Stimulated activated CD8-positive, alpha-beta memory T cell treated with anti-CD3 and anti-CD28 coated beads, Interleukin-7, amount 100 ng/mL, for 1 hour (primary cell): ENCODE measurements around the gene EXOC4.
"Not testable (repeated sequence)": the region's sequence is repeated elsewhere in the genome, so short reads cannot be mapped to it uniquely, and the experiment has no call there.

Experiments used
- DNase-seq, 2 donors: peaks; one replicate each; pipeline ENCODE4 v3.0.0-alpha.2; 2020; ENCODE audit warnings: low read depth in 2 of 2

Gene EXOC4

DNA sequence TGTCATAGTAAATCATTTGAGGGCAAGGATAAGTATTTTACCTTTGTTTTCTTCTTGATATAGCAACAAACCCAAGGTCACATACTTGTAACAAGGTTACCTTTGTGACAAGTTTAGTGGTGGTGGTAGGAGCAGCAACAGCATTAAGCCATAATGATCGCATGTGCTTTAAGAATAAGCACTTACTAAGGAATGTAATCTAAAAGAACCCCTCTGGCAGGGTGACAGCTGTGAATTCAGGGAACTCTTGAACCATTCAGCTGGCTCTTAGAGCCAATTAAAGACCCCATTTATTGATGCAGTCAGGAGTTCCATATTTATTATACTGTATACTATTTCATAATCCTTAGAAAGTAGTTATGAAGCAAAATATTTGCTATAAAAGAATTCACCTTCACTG lies 370.8 kb downstream of the EXOC4 start:
- DNase-seq, result no peak

DNA sequence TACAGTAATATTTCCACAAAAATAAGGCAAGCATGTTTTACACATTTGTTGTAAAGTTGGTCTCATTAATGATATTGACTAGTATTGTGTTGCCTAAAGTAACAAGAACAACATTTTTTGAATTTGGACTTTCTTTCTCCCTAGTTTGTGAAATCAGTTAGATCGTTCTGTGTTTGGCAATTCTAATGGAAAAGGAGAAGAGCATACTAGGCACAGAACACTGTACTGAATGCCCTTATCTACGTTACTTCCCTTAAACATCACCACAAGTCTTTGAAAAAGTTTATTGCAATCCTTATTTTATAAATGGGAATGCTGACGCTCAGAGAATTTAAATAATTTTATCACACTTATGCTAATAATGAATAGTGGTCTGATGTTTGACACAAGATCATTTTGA lies 372.2 kb downstream of the EXOC4 start:
- no peak for DNase-seq

DNA sequence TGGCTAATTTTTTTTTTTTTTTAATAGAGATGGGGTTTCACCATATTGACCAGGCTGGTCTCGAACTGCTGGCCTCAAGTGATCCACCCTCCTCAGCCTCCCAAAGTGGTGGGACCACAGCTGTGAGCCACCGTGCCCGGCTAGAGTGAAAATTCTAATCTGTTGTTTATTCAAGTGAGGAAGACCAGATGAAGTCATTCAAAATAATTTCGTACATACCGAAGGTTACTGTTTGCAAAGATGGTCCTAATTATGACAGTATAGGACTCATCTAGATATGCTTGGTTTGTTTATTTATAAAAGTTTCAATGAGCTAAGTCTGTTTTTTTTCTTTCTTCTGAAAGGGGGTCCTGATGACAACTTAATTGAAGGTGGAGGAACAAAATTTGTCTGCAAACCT lies 376.8 kb downstream of the EXOC4 start:
- DNase-seq, result no peak

DNA sequence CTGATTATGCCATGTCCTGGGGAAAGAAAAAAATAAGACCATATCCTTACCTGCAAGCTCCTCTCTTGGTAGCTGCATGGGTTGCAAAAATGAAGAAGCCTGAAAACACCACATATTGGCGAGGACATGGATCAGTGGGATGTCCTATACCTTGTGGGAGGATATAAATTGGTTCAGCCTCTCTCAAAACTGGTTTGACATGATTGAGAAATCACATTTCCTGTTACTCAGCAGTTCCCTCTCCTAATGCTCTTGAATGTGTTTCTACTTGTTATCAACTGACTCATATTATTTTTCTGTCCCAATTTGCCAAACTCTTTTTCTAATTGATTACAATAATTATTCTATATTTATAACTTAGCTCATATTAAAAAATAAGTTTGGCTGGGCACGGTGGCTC lies 380.2 kb downstream of the EXOC4 start:
- no peak for DNase-seq

DNA sequence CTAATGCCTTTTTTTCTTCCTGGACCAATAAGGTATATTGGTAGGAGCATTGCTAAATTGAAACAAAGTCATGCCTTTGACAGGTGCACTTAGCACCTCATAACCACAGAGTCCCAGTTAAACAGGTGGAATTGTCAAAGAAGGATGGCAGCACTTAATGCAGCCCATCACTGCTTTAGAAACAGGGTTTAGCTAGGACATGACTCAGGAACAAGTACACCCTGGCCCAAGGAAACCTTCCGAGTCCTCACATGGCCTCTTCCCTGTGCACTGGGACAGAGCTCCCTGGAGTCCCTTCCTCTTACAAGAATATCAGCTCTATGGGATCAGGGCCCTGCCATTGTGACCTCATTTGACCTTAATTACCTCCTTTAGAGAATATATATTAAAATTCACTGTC lies 382.7 kb downstream of the EXOC4 start:
- no peak for DNase-seq

DNA sequence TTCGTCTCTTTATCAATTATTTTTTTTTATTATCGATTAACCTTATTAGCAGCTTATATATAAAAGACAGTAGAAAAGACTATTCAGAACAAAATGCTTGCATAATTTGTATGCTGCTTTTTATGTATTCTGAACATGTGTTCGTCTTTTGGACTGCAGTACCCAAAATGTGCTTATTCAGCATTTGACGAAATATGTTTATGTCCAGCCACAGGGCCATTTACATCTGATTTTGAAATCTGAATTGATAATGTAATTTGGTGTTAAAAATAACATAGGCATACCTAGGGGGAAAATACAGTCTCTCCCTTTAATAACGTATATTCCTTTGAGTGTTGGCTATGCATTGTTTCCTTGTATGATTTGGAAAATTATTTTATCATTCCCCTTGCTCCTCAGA lies 386.0 kb downstream of the EXOC4 start:
- DNase-seq, result no peak

DNA sequence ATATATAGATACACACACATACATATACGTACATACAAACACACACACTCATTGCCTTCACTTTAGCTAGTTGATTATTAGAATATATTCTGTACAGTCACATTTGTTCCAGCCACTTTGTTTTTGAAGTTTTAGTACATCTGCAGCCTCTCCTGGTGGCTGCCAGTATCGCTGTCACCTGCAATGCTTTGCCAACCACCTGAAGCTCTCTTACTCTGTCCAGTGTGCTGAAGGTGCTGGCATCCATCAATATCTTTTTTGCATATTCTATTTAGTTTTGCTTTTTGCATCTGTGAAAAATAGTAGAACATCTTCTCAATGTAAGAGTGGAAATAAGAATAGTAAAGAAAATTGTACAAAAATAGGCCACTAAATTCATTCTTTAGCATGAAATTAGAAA lies 388.6 kb downstream of the EXOC4 start:
- DNase-seq, result no peak

DNA sequence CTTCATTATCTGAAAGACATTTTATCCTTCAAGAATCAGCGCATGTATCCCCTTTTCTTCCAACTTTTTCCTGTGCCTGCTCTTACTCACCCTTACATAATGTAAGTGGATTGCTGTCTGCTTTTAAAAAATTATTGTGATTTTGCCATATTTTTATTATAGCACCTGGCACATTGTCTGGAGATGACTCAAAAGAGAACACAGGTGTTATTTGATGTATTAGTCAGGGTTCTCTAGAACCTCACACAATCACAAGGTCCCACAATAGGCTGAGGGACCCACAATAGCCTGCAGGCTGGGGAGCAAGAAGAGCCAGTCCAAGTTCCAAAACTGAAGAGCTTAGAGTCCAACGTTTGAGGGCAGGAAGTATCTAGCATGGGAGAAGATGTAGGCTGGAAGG lies 390.0 kb downstream of the EXOC4 start:
- no peak for DNase-seq

DNA sequence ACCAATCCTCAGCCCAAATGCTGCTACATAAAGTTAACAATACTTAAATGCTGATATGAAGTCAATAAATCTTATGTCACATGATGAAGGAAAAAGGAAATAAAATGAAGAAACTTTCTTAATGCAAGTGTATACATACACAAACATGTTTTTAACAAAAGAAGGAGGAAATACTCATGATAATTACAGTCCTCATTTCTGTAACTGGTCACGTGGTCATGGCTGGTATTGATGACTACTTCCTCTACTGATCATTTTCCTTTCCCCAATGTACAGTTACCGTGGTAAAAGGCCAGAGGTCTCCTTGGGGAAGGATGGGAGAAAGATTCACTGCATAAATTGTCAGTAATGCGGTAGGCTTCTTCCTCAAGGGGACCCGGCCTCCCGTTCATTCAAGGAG lies 390.8 kb downstream of the EXOC4 start:
- not testable (repeated sequence) for DNase-seq

DNA sequence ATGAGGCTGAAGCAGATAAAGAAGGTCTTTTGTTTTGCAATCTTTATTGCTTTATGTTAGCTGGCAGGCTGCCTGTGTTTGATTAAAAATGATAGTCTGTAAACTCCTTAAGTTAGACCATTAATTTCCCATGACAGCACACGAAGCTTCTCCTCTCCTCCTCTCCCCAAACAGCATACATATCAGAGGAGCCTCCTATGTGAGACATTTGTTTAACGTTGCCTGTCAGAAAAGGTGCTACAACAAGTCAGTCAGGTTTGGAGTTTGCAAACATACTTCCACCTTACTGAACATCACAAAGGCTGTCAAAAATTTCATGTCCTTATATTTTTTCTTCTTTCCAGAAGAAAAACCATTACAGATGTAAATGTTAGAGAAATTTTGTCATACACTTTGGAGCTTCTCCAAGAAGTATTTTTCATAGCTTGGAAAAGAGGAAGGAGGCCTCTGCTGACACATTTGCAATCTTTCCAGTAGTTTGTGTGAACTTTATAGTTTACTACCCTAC lies 393.1 kb downstream of the EXOC4 start:
- no peak for DNase-seq

DNA sequence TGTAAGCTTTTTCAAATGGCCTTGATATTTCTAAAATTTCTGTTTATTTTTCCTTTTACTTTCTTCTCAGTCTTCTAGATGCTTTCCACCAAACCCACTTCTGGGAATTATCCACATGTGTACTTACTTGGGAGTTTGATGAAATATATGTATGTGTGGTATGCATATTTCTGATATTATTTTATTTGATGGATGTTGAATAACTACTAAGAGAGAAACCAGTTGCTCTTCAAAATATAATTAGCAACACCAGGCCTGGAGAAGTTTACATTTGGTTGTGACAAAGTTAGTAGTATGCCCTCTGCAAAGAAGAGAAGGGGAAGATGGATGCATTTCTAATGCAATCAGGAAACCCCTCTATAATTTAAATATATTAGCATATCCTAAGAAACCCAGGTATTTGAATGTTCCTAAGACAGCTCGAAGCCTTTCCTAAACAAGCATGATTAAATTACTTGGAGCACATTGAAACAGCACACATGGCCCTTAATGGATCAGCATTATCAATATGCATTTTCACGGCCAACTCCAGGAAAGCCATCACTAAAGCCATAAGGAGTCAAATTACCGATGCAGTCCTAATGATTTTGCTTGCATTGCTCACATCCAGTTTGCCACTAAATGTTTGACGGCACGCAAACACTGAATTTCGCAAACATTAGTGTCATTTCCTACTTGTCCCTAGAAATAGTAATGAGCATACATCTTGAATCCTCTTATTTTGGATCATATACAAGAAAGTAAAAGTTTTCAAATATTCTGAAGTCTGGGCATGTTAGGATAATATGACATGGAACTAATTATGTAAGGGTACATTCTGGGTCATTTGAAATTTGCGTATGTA lies 393.8 kb downstream of the EXOC4 start:
- DNase-seq, result no peak

DNA sequence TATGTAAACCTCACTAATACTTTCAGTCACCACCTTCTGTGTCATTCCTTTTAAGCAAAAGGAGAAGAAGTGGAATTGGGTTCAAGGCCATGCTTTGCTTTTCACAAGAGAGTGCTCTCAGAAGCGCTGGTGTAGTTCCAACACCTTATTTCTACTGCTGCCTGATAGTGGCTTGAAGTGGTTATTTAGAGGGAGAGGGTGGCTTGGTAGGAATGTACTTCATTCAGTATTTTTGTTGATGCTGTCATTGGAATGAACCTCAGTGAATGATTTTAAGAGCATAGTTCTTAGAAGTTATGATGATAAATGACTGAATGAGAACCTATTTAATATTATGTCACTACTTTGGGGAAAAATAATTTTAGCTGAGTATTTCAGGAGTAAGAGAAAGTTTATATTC lies 396.7 kb downstream of the EXOC4 start:
- DNase-seq, result no peak

DNA sequence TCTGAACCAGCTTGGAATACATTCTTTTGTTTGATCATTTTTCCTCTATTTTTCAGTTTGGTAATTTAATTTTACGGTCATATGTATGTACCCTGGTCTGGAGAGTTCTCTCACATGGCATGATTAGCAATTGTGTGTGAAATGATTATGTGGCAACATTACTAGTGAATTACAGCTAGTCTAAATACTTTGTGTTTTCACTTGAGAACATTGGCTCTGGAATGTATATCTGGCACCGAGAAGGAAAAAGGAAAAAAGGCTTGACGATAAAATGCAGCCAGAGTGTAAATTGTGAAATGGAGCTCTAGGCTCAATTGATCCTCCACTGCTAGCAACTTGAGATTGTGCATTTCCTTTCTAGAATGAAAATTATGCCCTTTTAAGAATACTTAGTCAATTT lies 397.2 kb downstream of the EXOC4 start:
- no peak for DNase-seq

DNA sequence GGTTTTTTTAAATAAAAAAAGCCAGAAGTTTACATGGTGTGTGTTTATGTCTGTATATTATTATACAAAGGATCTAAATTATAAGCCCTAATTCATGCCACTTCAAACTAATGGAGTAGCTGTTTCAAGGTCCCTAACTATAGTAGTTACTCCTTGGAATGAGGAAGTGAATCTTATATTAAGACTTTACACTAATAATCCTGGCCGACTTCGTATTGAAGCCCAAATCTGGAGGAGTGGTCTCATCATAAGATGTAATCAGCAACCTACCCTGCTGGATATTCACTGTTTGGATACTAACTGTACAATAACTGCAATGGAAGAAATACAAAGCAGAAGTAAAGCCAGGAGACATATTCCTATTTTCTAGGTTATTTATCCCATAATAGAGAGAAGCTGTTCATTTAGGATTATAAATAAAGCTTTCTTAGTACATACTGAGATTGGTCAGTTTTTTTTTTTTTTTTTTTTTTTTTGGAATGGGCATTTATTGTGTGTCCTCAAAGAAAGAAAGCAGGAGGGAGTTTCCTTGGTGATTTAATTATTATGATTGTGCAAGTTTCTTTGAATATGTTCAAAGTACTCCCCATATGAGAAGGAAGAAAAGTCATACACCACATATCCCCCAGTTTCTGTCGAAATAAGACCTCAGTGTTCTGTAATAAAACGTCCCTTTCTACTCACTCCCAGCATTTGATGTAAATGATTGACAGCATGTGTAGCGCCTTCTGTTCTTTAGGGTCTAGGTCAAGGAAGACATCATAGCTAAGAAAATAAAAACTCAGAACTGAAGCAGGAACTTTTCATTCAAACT lies 397.8 kb downstream of the EXOC4 start:
- no peak for DNase-seq

DNA sequence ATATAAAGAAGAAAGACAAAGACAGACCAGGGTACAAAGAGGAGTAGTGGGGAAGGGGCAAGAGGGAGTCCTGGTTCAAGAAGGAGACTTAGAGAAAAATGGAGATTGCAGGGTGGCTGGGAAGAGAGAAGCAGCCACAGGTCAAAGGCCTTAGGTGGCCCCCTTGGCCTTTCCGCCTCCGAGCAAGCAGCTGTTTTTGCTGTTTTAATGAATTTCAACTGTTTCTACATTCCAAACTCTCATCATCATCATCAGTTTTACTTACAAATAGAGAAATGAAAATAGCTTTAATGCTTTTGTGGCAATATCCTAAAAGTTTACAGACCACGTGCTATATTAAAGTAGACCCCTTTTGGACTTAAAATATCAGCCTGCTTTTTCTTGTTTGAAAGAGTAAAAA lies 399.7 kb downstream of the EXOC4 start:
- no peak for DNase-seq

DNA sequence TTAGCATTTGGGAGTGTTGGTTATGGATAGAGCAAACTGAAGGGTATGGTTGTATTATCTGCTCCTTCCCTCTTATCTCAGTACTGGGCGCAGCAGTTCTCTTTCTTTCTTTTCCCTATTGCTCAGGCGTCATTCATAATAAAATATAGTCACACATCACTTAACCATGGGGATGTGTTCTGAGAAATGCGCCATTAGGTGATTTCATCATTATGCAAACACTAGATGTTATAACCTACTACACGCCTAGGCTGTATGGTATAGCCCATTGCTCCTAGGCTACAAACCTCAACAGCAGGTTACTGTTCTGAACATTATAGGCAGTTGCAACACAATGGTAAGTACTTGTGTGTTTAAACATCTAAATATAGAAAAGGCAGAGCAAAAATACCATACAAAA lies 401.7 kb downstream of the EXOC4 start:
- DNase-seq, result no peak

DNA sequence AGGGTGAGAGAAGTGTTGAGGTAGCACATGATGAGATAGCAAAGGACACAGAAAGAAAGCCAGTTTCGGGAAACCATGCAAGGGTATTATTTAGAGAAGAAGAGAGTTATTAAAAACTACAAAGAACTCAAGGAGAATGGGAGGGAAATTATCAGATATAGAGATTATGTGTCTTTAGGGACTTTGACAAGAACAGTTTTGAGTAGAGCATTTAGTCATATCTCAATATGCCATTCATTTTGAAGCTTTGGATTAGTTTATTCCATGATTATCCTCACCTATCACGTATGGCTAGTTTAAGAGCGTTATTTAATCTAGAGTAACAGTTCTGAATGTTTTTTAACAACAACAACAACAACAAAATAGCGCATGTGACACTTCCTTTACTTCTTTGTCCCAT lies 409.4 kb downstream of the EXOC4 start:
- DNase-seq, result no peak

DNA sequence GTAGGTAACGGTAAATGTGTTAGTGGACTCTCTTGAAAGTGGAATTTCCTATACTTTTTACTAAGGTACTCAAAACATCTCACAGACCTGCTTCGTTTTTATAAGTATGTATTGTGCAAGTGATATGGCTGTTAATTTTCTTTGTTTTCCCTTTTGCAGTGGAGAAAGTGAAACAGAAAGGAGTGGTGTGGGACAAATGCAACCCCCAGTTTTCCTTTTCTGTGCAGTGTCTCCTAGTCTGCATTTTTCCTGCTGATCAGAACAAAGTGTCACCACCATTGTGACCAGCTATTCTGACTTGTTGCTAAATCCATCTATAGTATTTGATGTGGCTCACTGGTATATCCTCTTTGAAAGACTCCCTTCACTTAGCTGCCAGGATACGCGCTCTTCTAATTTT lies 410.0 kb downstream of the EXOC4 start:
- DNase-seq, result no peak

DNA sequence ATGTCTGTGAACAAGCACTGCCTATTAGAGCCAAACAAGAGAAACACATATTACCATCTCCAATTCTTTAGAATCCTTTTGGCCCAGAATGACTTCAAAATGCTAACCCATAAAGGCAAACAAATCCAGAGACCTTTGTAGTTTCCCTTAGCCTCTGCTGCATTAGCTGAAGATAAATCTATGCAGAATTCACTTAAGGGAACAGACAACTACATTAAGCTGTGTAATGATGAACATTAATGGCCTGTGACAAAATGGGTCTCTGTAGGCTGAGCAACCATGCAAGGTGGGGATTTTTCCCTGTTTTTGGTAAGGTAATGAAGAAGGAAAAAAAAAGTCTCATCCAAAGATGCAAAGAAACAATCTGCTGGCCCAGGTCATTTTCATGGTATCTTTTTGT lies 411.6 kb downstream of the EXOC4 start:
- no peak for DNase-seq

DNA sequence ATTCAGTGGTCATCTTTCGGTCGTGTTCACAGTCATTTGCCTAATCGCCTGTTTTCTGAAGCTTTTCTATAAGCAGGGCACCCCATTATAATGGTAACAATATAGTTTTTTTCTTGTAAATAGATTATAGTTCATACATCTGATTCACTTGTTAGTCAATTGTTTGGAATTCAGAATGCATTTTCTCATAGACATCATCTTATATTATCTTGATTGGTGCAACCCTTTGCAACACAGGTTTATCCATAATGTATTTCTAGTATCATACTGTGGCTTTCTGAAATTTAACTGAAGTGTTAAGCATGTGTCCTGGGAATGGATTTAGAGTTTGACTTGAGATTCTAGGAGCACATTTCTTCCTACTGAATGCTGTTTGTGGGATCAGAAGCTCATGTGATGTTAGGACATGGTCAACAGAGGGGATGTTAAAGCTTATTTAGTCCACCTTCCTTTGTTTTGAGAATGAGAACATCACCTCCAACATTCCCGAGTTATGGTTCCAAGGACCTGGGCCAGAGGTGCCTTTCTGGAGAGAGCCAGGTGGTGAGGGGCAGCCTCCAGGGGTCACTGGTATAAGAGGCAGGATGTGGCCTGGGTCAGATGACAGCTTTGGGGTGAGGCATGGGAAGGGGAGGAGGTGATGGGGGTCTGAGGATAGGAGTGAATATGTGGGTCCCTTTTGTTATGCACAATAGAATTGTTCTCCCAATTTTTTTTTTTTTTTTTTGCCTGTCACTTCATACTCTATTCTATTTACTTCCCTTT lies 415.6 kb downstream of the EXOC4 start:
- no peak for DNase-seq

DNA sequence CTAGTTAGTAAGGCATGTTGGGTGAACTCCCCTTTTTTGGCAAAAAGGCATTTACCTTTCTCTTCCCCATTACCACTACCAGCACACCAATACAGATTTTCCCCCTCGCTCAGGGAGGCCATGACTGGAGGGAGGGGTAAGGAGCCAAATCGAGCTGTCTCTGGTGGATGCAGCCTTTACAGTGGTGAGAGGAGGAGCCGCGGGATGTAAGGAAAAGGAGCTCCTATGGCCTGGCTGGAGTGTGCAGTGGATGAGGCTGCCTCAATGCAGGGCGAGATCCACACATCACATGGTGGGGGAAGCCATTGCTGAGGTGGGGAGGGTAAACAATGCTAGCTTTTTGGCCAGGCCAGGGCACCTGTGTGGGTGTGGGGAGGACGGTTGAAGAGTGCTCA lies 416.2 kb downstream of the EXOC4 start:
- no peak for DNase-seq

DNA sequence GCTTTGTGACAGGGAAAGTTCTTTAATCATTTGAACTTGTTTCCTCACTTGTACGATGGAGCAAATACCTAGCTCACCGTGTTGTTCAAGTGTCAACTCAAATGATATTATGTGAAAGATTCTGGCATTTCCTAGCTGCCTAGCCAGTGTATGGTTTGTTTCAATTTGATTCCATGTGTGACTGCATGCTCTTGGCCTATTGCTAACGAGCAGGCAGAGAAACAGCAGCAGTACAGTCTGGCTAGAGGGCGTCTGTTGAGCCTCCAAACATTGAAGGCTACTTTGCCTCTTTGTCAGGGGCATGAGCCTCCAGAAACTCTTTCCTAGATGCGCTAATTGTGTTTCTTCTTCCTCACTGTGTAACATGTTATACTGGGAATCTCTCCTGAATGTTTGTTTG lies 417.4 kb downstream of the EXOC4 start:
- DNase-seq, result no peak
